NB4 (cell line): Measurements from ENCODE around the gene CNPPD1.

Experiments used
- MYC ChIP-seq: IDR thresholded peaks from 2 replicates; pipeline ENCODE4 v1.6.1; 2011; ENCODE audit warnings: low read depth, low read length
- POLR2A ChIP-seq: IDR thresholded peaks from 2 replicates; pipeline ENCODE4 v1.6.1; 2011; ENCODE audit warnings: mild to moderate bottlenecking; ENCODE audit not compliant: insufficient read length; ENCODE audit errors: extremely low read depth
- TF ChIP-seq, protein P1 (sequence below): IDR thresholded peaks from one replicate; pipeline ENCODE4 v1.5.1; 2012; ENCODE audit warnings: low read depth, low read length
- TF ChIP-seq, protein P2 (sequence below): IDR thresholded peaks from 2 replicates; pipeline ENCODE4 v1.6.1; 2011; ENCODE audit warnings: low read depth, low read length

DNA sequence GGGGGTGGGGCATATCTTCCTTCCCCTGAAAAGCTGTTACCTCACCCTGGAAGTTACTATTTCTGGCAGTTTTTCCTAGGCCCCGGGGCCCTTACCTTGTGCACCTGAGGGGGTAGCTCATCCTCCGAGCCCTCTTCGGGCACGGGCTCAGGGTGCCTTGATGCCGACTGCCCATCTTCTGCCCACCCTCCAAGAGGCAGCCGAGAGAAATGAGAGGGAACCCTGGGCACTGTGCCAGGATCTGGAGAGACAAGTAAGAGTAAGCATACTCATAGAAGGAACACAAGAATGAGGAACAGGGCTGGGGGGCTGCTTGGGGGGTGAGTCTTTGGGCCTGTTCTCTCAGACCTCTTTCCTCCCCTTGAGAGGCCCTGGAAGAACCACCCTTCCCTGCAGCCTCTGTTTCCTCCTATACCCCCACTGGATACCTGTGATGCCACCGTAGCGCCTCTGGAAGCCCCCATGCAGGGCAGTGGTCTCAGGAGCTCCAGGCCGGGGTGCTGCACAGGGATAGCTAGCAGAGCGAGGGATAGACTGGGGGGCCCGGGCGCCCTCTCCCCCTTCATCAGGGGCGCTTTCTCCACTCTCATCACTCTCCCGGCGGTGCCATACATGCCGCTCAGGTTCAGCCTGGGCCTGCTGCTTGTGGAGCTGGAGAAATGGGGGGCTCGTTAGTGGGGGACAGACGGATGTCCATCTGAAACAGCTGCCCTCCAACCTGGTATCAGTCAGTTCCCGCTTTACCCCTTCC lies 44.1 kb upstream of the CNPPD1 start:
- TF ChIP-seq, protein P1, sequence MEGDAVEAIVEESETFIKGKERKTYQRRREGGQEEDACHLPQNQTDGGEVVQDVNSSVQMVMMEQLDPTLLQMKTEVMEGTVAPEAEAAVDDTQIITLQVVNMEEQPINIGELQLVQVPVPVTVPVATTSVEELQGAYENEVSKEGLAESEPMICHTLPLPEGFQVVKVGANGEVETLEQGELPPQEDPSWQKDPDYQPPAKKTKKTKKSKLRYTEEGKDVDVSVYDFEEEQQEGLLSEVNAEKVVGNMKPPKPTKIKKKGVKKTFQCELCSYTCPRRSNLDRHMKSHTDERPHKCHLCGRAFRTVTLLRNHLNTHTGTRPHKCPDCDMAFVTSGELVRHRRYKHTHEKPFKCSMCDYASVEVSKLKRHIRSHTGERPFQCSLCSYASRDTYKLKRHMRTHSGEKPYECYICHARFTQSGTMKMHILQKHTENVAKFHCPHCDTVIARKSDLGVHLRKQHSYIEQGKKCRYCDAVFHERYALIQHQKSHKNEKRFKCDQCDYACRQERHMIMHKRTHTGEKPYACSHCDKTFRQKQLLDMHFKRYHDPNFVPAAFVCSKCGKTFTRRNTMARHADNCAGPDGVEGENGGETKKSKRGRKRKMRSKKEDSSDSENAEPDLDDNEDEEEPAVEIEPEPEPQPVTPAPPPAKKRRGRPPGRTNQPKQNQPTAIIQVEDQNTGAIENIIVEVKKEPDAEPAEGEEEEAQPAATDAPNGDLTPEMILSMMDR = no peak
- no peak for TF ChIP-seq POLR2A
- no peak for TF ChIP-seq MYC
- TF ChIP-seq, protein P2, sequence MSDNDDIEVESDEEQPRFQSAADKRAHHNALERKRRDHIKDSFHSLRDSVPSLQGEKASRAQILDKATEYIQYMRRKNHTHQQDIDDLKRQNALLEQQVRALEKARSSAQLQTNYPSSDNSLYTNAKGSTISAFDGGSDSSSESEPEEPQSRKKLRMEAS = no peak
